HG02759 (cell line): ENCODE data around the gene HAS3.

Source experiments
- ATAC-seq: cut with Tn5 transposase; IDR thresholded peaks from one replicate; pipeline ENCODE4 v1.9.1; 2021; ENCODE audit warnings: mild to moderate bottlenecking, moderate library complexity; ENCODE audit not compliant: unreplicated experiment

Gene HAS3

DNA sequence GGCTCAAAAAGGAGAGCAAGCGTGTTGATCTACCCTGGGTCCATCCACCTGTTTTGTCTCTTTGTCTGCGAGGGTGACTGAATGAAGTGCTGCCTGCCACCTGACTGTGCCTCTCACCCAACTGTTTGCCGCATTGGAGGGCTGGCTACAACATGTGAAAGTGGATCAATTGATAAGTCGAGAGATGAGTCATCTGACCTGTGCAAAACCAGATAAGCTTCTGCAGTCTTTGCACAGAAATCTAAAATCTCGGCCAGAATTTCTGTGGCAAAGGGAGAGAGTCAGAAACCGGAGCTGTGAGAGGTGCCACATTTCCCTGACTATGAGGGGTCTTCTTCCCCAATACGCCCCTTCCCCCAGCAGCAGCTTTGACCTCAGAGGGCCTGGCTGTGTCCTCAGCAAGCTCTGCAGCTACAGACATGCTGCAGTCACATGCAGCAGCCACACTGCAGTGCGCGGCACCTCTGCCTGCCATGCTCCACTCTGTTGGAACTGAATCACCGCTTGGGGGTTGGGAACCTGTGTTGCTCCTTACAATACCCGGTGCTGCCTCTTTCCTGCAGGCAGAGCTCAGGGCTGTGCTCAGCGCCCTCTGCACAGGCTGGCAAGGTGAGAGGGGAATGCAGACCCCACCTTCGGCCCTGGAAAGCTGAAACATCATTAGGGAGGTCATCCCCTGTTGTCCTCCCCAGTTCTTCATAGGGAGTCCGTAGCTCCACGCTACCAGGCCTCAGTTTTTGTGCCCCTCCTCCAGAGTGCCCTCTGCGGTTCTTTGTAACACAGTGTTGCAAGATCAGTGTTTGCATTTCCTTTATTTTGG, 16.2 kb upstream of the HAS3 start:
- ATAC-seq = no peak

GRCh38 chr16:69093974-69094373, 11.5 kb upstream of the HAS3 start:
- ATAC-seq = no peak

DNA sequence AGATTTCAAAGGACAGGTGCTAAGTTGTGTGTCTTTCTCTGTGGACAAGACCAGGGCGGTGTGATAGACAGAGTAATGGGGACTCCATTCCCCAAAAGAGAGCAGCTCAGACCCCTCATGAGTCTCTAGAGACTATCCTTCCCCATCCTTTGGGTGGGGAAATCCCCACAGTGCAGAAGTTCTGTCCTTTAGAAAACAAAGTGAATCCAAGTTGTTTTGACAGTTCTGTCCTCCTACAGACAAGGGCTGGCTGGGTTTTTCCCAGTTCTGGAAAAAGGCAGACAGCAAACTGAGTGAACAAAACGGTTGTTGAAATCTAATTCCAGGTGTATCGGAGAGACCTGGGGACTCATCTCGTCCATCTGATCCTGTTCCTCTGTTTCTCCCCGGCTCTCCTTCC, 11.0 kb upstream of the HAS3 start:
- no peak for ATAC-seq

DNA sequence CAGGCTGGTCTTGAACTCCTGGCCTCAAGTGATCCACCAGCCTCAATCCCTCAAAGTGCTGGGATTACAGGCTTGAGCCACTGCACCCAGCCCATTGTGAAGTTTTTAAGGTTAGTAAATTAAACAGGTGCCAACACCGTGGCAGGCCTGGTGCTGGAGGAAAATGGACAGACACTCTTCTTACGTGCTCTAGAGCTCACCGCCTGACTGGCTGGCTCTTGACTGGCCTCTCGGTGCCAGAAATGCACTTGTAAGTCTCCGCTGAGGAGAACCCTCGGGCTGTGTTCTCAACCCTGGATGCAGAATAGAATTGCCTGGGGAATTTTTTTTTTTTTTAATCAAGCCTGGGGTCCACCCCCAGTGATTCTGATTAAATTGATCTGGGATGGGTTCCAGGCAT, 10.3 kb upstream of the HAS3 start:
- no peak for ATAC-seq

GRCh38 chr16:69100071-69100691, 5.3 kb upstream of the HAS3 start:
- ATAC-seq = no peak

DNA sequence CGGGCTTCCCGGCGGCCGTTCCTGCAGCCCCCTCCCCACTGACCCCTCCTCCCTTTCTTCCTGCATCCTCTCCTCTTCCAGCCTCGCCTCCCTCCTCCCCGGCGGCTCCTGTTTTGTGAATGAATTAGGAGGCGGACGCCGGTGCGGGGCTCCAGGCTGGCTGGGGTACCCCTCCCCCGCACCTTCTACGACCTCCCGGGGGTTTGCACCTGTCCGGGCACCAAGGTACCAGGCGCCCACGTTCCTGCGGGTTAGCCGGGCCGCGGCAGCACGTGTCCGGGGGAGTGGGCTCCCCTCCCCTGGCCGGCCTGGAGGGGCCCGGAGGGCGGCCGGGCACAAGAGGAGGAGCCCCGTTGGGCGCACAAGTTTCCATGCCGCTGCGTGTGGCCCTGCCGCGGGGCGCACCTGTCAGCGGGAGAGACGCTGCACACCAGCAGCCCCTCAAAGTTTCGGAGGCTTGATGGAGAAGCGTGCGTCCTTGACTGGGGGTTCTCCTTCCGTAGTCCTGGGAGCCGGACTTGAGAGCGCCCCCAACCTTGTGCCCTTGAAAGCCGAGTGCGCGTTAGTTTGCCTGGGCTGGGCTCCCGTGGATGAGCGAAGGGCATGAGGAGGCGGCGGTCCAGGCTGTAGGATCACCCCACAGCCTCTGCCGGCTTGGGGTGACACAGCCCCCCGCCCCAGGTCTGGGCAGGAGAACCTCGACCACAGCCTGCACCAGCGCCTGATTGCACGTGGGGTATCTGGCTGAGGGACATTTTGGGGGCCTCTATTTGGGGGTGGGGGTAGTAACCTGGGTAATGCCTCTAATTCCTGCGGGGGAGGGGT, 1.2 kb downstream of the HAS3 start:
- no peak for ATAC-seq

GRCh38 chr16:69107316-69107962, 2.0 kb downstream of the HAS3 start:
- ATAC-seq = no peak

GRCh38 chr16:69108064-69108904, 2.8 kb downstream of the HAS3 start:
- no peak for ATAC-seq

DNA sequence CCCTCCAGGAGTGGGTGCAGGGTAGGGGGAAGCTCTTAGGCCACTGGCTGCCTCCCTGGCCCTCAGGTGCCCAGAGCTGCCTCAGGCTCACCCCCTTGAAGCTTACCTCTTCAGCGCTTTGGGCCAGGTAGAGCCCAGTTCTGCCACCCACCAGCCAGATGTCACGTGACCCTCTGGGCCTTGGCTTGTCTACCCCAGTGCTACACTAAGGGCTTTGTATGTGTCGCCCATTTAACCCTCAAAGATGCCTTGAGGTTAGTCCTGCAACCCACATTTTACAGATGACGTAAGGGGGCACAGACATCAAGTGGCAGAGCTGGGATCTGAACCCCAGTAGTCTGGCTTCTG, 3.4 kb downstream of the HAS3 start:
- ATAC-seq = no peak

GRCh38 chr16:69109486-69110270, 4.2 kb downstream of the HAS3 start:
- no peak for ATAC-seq

GRCh38 chr16:69110406-69110805, 5.0 kb downstream of the HAS3 start:
- ATAC-seq = no peak

DNA sequence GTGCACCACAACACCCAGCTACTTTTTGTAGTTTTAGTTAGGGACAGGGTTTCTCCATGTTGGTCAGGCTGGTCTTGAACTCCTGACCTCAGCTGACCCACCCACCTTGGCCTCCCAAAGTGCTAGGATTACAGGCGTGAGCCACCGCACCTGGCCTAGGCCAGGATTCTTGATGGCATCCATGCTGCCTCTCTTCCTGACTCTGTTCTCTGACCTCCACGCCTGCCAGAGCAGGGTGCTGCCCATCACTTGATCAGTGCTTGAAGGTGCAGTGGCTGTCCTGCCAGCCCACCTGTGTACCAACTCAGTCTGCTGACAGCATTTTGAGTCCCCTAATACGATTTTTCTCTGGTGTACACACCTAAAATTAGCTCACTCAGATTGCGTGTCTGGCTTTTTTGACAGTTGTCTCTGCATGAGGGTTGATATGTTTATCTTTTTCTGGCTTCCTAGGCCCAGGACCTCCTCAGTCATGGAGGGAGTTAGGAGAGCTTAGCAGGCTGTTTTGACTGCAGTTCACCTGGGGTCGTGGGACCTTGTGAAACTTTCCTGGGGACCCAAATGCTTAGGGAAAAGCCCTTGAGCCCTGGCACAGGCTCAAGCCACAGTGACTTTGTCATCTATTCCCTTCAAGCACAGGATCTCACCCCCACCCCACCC, 5.9 kb downstream of the HAS3 start:
- ATAC-seq = no peak

DNA sequence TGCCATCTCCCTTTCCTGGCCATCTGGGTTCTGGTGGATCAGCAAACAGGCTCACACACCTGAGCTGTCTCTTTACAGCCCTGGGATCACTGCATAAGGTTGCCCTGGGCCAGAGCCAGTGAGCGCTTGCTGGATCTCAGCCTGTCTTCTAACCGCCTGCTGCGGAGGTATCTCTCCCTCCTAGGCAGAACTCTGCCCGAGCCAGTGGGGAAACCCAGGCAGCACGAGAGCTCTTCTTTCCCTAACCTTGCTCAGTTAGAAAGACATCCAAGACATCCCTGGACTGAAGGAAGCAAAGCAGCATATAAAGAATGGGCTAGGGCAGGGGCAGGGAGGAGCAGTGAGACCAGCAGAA, 6.4 kb downstream of the HAS3 start:
- no peak for ATAC-seq

GRCh38 chr16:69112285-69113129, 7.1 kb downstream of the HAS3 start:
- ATAC-seq = no peak

- no peak for ATAC-seq
Observed at GRCh38 chr16:69113216-69113615, 7.8 kb downstream of the HAS3 start.

- ATAC-seq = no peak
Observed at GRCh38 chr16:69114346-69114975, 9.0 kb downstream of the HAS3 start.

GRCh38 chr16:69114976-69115355, 9.5 kb downstream of the HAS3 start:
- no peak for ATAC-seq

DNA sequence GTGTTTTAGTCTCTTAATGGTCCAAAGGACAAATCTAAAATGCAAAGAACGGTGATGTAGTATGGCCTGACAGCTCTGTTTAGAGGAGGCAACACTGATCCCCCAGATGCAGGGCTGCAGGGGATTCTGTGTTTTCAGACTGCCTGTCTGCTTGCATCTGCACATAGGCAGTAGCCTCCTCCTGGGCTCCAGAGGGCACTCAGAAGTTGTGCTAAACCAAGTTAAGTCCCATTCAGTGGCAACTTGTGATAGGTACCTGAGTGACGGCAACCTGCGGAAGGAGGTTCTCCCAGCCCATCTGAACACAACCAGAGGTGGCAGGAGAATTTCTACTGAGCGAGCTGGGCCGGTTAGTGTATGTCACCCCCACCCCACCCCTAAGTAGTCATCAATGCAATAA, 9.9 kb downstream of the HAS3 start:
- ATAC-seq = no peak
